ENCODE data around the gene SDK2. TPM values are rescaled to one million over a fixed set of nuclear protein-coding genes. Genes with fewer than 3 reads are reported as not detected.

Gene SDK2
- total RNA-seq, 2 donors from 2014 or later: 0.26 to 0.33 TPM

GRCh38 chr17:73586275-73586832 lies 57.9 kb downstream of the SDK2 start:
- Histone ChIP-seq H3K27ac (no peak overlapping the region), H3K27me3 (no peaks in the 10 kb centered on the region), H3K36me3 (replicated peaks in 1 of 2; ENCODE audit: insufficient read depth in 1 of 2, low read depth in 2 of 2) (no peaks in the 10 kb centered on the region), H3K9me3 (no peaks in the 10 kb centered on the region), H3K4me3 (no peak overlapping the region), H3K4me1 (no peaks in the 10 kb centered on the region)
- WGBS, 2 donors: 25 to 35% methylated on average over 16 of the region's 16 CpGs
- intact Hi-C loops (cut with DNase I): no loop called here
- no peak for ATAC-seq
- TF ChIP-seq CTCF (IDR thresholded peaks at IDR 0.05) (no peak), POLR2A (IDR thresholded peaks at IDR 0.05) (no peak)
- DNase-seq: no peak

GRCh38 chr17:73585583-73585982 lies 58.7 kb downstream of the SDK2 start:
- Histone ChIP-seq H3K27ac (no peak overlapping the region), H3K36me3 (replicated peaks in 1 of 2; ENCODE audit: insufficient read depth in 1 of 2, low read depth in 2 of 2) (no peaks in the 10 kb centered on the region), H3K4me1 (no peaks in the 10 kb centered on the region), H3K27me3 (no peaks in the 10 kb centered on the region), H3K4me3 (no peak overlapping the region), H3K9me3 (no peaks in the 10 kb centered on the region)
- intact Hi-C loops (cut with DNase I): no loop called here
- no peak for DNase-seq
- no peak for ATAC-seq
- WGBS, 2 donors: 67 to 75% methylated on average over 4 to 5 of the region's 5 CpGs
- no peak for TF ChIP-seq CTCF (IDR thresholded peaks at IDR 0.05)
- TF ChIP-seq POLR2A (IDR thresholded peaks at IDR 0.05): no peak

- H3K4me1 ChIP-seq: no peaks in the 10 kb centered on the region
- no peaks in the 10 kb centered on the region for H3K9me3 ChIP-seq
- intact Hi-C loops (cut with DNase I): no loop called here
- H3K27me3 ChIP-seq: no peaks in the 10 kb centered on the region
- DNase-seq: no peak
- 68 to 71% methylated on average over 5 of the region's 5 CpGs for WGBS, 2 donors
- no peak for TF ChIP-seq POLR2A (IDR thresholded peaks at IDR 0.05)
- no peak for TF ChIP-seq CTCF (IDR thresholded peaks at IDR 0.05)
- H3K27ac ChIP-seq: no peak overlapping the region
- no peak overlapping the region for H3K4me3 ChIP-seq
- ATAC-seq: no peak
- no peaks in the 10 kb centered on the region for H3K36me3 ChIP-seq (replicated peaks in 1 of 2; ENCODE audit: insufficient read depth in 1 of 2, low read depth in 2 of 2)
These were observed 59.3 kb downstream of the SDK2 start for GRCh38 chr17:73584987-73585386.

- Histone ChIP-seq H3K27me3 (no peaks in the 10 kb centered on the region), H3K27ac (no peak overlapping the region), H3K4me1 (no peaks in the 10 kb centered on the region), H3K9me3 (no peaks in the 10 kb centered on the region), H3K36me3 (replicated peaks in 1 of 2; ENCODE audit: insufficient read depth in 1 of 2, low read depth in 2 of 2) (no peaks in the 10 kb centered on the region), H3K4me3 (no peak overlapping the region)
- TF ChIP-seq POLR2A (IDR thresholded peaks at IDR 0.05) (no peak), CTCF (IDR thresholded peaks at IDR 0.05) (no peak)
- 63 to 71% methylated on average over 2 to 11 of the region's 11 CpGs for WGBS, 2 donors
- DNase-seq: no peak
- ATAC-seq: no peak
- intact Hi-C loops (cut with DNase I): no loop called here
These were observed 60.2 kb downstream of the SDK2 start for GRCh38 chr17:73584049-73584448.

- no peaks in the 10 kb centered on the region for H3K4me1 ChIP-seq
- 63 to 72% methylated on average over 9 of the region's 9 CpGs for WGBS, 2 donors
- no peak for ATAC-seq
- DNase-seq: no peak
- no peak overlapping the region for H3K27ac ChIP-seq
- TF ChIP-seq CTCF (IDR thresholded peaks at IDR 0.05): no peak
- no peak for TF ChIP-seq POLR2A (IDR thresholded peaks at IDR 0.05)
- intact Hi-C loops (cut with DNase I): no loop called here
- no peaks in the 10 kb centered on the region for H3K27me3 ChIP-seq
- H3K4me3 ChIP-seq: no peak overlapping the region
- no peaks in the 10 kb centered on the region for H3K36me3 ChIP-seq (replicated peaks in 1 of 2; ENCODE audit: insufficient read depth in 1 of 2, low read depth in 2 of 2)
- H3K9me3 ChIP-seq: no peaks in the 10 kb centered on the region
These were observed 61.4 kb downstream of the SDK2 start for GRCh38 chr17:73582821-73583220.
